HEK293 (cell line): ENCODE measurements around the gene NFIC.
A peak's percentile ranks its signal among the peaks of the same experiment; 100 is the strongest.

ENCODE experiments used
- CTCF ChIA-PET: fragments of 350-600 bp; formaldehyde crosslinking; extraction: SDS; loops from one replicate; lab custom pipeline; 2021; ENCODE audit warnings: antibody characterized with exemption; lab: Yijun Ruan, JAX
- POLR2A ChIA-PET: fragments of 300-600 bp; formaldehyde crosslinking; extraction: SDS; loops from one replicate; lab custom pipeline; 2020; ENCODE audit warnings: antibody characterized with exemption, inconsistent platforms; lab: Yijun Ruan, JAX
- H3K27ac ChIP-seq: fragments of 200-500 bp; sonication (Bioruptor generic); 2 replicates; pipeline ENCODE4 v1.5.1; 2014; ENCODE audit warnings: low read depth, low read length, control low read depth, inconsistent platforms; ENCODE audit errors: extremely low read depth
- H3K36me3 ChIP-seq, 2 experiments: fragments of 200-500 bp in 1 of 2; sonication (Bioruptor generic) in 1 of 2; 1 replicate in 1 of 2; 2 replicates in 1 of 2; pipeline ENCODE4 v1.5.1; 2014 to 2017; ENCODE audit warnings: inconsistent platforms in 2 of 2, low read length in 2 of 2; ENCODE audit not compliant: control insufficient read depth in 2 of 2, insufficient read depth in 1 of 2
- H3K4me1 ChIP-seq: fragments of 200-500 bp; sonication (Bioruptor generic); 2 replicates; pipeline ENCODE4 v1.5.1; 2014; ENCODE audit warnings: mild to moderate bottlenecking, low read length, inconsistent platforms; ENCODE audit not compliant: control insufficient read depth, insufficient read depth
- H3K4me3 ChIP-seq: 2 replicates; pipeline ENCODE4 v1.5.1; 2011; ENCODE audit warnings: low read depth, mild to moderate bottlenecking, control low read depth, low read length, moderate library complexity
- H3K9me3 ChIP-seq: fragments of 200-500 bp; sonication (Bioruptor generic); 2 replicates; pipeline ENCODE4 v1.5.1; 2014; ENCODE audit warnings: low read depth, low read length, inconsistent platforms; ENCODE audit not compliant: control insufficient read depth, insufficient read depth
- FEZF1 ChIP-seq: fragments of 450-650 bp; formaldehyde crosslinking; IDR thresholded peaks from 2 replicates; pipeline ENCODE4 v1.5.1; 2016; ENCODE audit warnings: missing biosample characterization, missing genetic modification characterization
- GLI2 ChIP-seq: fragments of 450-650 bp; formaldehyde crosslinking; IDR thresholded peaks from 2 replicates; pipeline ENCODE4; 2017; ENCODE audit warnings: missing biosample characterization, missing genetic modification characterization, low read depth, borderline replicate concordance
- KLF10 ChIP-seq: fragments of 450-650 bp; IDR thresholded peaks from 2 replicates; pipeline ENCODE4 v1.5.1; 2018; ENCODE audit warnings: missing biosample characterization, mild to moderate bottlenecking, missing genetic modification characterization
- OVOL3 ChIP-seq: fragments of 450-650 bp; formaldehyde crosslinking; IDR thresholded peaks from 2 replicates; pipeline ENCODE4 v1.5.1; 2016; ENCODE audit warnings: missing biosample characterization, missing genetic modification characterization
- PATZ1 ChIP-seq: fragments of 450-650 bp; formaldehyde crosslinking; IDR thresholded peaks from 2 replicates; pipeline ENCODE4 v1.5.1; 2016; ENCODE audit warnings: missing biosample characterization, missing genetic modification characterization
- PRDM1 ChIP-seq: fragments of 450-650 bp; formaldehyde crosslinking; IDR thresholded peaks from 2 replicates; pipeline ENCODE4; 2016; ENCODE audit warnings: missing biosample characterization, missing genetic modification characterization
- SCRT2 ChIP-seq: fragments of 450-650 bp; formaldehyde crosslinking; IDR thresholded peaks from 2 replicates; pipeline ENCODE4 v1.5.1; 2016; ENCODE audit warnings: missing biosample characterization, missing genetic modification characterization
- SP2 ChIP-seq: fragments of 450-650 bp; formaldehyde crosslinking; IDR thresholded peaks from 2 replicates; pipeline ENCODE4 v1.5.1; 2016; ENCODE audit warnings: missing biosample characterization, missing genetic modification characterization
- TSHZ1 ChIP-seq: fragments of 450-650 bp; formaldehyde crosslinking; IDR thresholded peaks from 2 replicates; pipeline ENCODE4 v1.5.1; 2016; ENCODE audit warnings: missing biosample characterization, missing genetic modification characterization, borderline replicate concordance
- ZBTB10 ChIP-seq: fragments of 450-650 bp; formaldehyde crosslinking; IDR thresholded peaks from 2 replicates; pipeline ENCODE4 v1.5.1; 2016; ENCODE audit warnings: missing biosample characterization, missing genetic modification characterization
- ZFP69B ChIP-seq: fragments of 450-650 bp; formaldehyde crosslinking; IDR thresholded peaks from 2 replicates; pipeline ENCODE4 v1.5.1; 2016; ENCODE audit warnings: missing biosample characterization, missing genetic modification characterization
- ZNF112 ChIP-seq: fragments of 450-650 bp; formaldehyde crosslinking; IDR thresholded peaks from 2 replicates; pipeline ENCODE4 v1.5.0; 2017; ENCODE audit warnings: missing biosample characterization, missing genetic modification characterization
- ZNF148 ChIP-seq: fragments of 450-650 bp; formaldehyde crosslinking; IDR thresholded peaks from 2 replicates; pipeline ENCODE4 v1.5.0; 2017; ENCODE audit warnings: missing biosample characterization, missing genetic modification characterization, borderline replicate concordance
- ZNF19 ChIP-seq: fragments of 450-650 bp; formaldehyde crosslinking; IDR thresholded peaks from 2 replicates; pipeline ENCODE4; 2016; ENCODE audit warnings: missing biosample characterization, missing genetic modification characterization, low read depth
- ZNF202 ChIP-seq: fragments of 450-650 bp; formaldehyde crosslinking; IDR thresholded peaks from 2 replicates; pipeline ENCODE4 v1.5.1; 2016; ENCODE audit warnings: missing biosample characterization, missing genetic modification characterization, borderline replicate concordance
- ZNF239 ChIP-seq: fragments of 450-650 bp; formaldehyde crosslinking; IDR thresholded peaks from 2 replicates; pipeline ENCODE4 v1.5.1; 2016; ENCODE audit warnings: missing biosample characterization, missing genetic modification characterization
- ZNF248 ChIP-seq: fragments of 450-650 bp; formaldehyde crosslinking; IDR thresholded peaks from 2 replicates; pipeline ENCODE4 v1.5.1; 2017; ENCODE audit warnings: missing biosample characterization, missing genetic modification characterization
- ZNF341 ChIP-seq: fragments of 450-650 bp; formaldehyde crosslinking; IDR thresholded peaks from 2 replicates; pipeline ENCODE4; 2016; ENCODE audit warnings: low read depth, missing biosample characterization, missing genetic modification characterization
- ZNF366 ChIP-seq: fragments of 450-650 bp; formaldehyde crosslinking; conservative IDR thresholded peaks from 2 replicates; pipeline ENCODE4 v1.5.1; 2016; ENCODE audit warnings: missing biosample characterization, missing genetic modification characterization
- ZNF530 ChIP-seq: fragments of 450-650 bp; formaldehyde crosslinking; IDR thresholded peaks from 2 replicates; pipeline ENCODE4 v1.5.1; 2016; ENCODE audit warnings: low read depth, missing biosample characterization, missing genetic modification characterization
- ZNF580 ChIP-seq: fragments of 450-650 bp; formaldehyde crosslinking; IDR thresholded peaks from 2 replicates; pipeline ENCODE4 v1.5.1; 2016; ENCODE audit warnings: missing biosample characterization, missing genetic modification characterization
- ZNF843 ChIP-seq: fragments of 450-650 bp; formaldehyde crosslinking; IDR thresholded peaks from 2 replicates; pipeline ENCODE4 v1.5.1; 2016; ENCODE audit warnings: missing biosample characterization, missing genetic modification characterization
- ZSCAN4 ChIP-seq: fragments of 450-650 bp; formaldehyde crosslinking; IDR thresholded peaks from 2 replicates; pipeline ENCODE4 v1.5.1; 2017; ENCODE audit warnings: missing biosample characterization, missing genetic modification characterization
- ZSCAN5A ChIP-seq: fragments of 450-650 bp; formaldehyde crosslinking; IDR thresholded peaks from 2 replicates; pipeline ENCODE4 v1.5.1; 2016; ENCODE audit warnings: missing biosample characterization, missing genetic modification characterization

The NFIC gene

GRCh38 chr19:3368848-3369336 lies 2.5 kb downstream of the NFIC start:
- H3K36me3 ChIP-seq: peaks cover 0 to 3% of the 10 kb centered on the region in 2 experiments; a peak in 1 of 3 replicates
- H3K4me3 ChIP-seq: no peak overlapping the region
- POLR2A ChIA-PET: interaction anchor here (0.6 kb wide), 1 partner anchor 104 kb away, joined by 3 read pairs; no protein-coding TSS in a partner anchor
- H3K9me3 ChIP-seq: no peaks in the 10 kb centered on the region
- no peak overlapping the region for H3K27ac ChIP-seq
- CTCF ChIA-PET: interaction anchor here (0.7 kb wide), 1 partner anchor 223 kb away, joined by 3 read pairs; no protein-coding TSS in a partner anchor
- H3K4me1 ChIP-seq: no peaks in the 10 kb centered on the region; the same call in 1 of the 2 replicates
- peak; percentile 36 for TF ChIP-seq ZBTB10 (tag by site-specific recombination)
- no peak for TF ChIP-seq ZNF239
- no peak for TF ChIP-seq SCRT2
- TF ChIP-seq SP2: no peak
- no peak for TF ChIP-seq ZNF580
- TF ChIP-seq ZNF530 (tag by site-specific recombination): no peak
- TF ChIP-seq ZNF112 (tag by site-specific recombination): no peak
- no peak for TF ChIP-seq ZNF19 (tag by site-specific recombination)
- TF ChIP-seq OVOL3: no peak
- no peak for TF ChIP-seq GLI2
- TF ChIP-seq ZNF843 (tag by site-specific recombination): no peak
- TF ChIP-seq ZNF341 (tag by site-specific recombination): no peak
- TF ChIP-seq FEZF1 (tag by site-specific recombination): no peak
- TF ChIP-seq PRDM1: peak; percentile 82
- no peak for TF ChIP-seq ZSCAN5A (tag by site-specific recombination)
- TF ChIP-seq TSHZ1: no peak
- peak; percentile 68 for TF ChIP-seq ZSCAN4
- TF ChIP-seq ZFP69B (tag by site-specific recombination): peak; percentile 28; the same call in 1 of the 2 replicates
- peak; percentile 9; the same call in 1 of the 2 replicates for TF ChIP-seq ZNF148
- no peak for TF ChIP-seq KLF10 (tag by site-specific recombination)
- TF ChIP-seq ZNF202 (tag by site-specific recombination): peak; percentile 100
- no peak for TF ChIP-seq ZNF248 (tag by site-specific recombination)
- peak; percentile 96 for TF ChIP-seq ZNF366
- peak; percentile 66 for TF ChIP-seq PATZ1
